Astrocyte (in vitro differentiated cells and primary cell): ENCODE data around the gene BPIFB1. TPM values are rescaled to one million over a fixed set of nuclear protein-coding genes. Genes with fewer than 3 reads are reported as not detected.

Source experiments
- DNase-seq: peaks from one replicate; pipeline ENCODE4 v3.0.0-alpha.2; 2010; ENCODE audit warnings: low read depth
- FAIRE-seq: peaks from 2 replicates; lab custom pipeline; 2011; peaks lifted over from hg19 to GRCh38; lab: Jason Lieb, UNC
- H2AFZ ChIP-seq: 2 replicates; pipeline ENCODE4 v1.6.0; 2012; ENCODE audit warnings: low read depth, low read length, inconsistent platforms
- H3K27ac ChIP-seq: 2 replicates; pipeline ENCODE4 v1.5.1; 2011; ENCODE audit warnings: low read depth, low read length, inconsistent platforms
- H3K27me3 ChIP-seq: 2 replicates; pipeline ENCODE4 v1.6.0; 2011; ENCODE audit warnings: low read length, inconsistent platforms; ENCODE audit not compliant: insufficient read depth
- H3K36me3 ChIP-seq: 2 replicates; pipeline ENCODE4 v1.5.1; 2011; ENCODE audit warnings: low read length, inconsistent platforms; ENCODE audit not compliant: insufficient read depth
- H3K4me1 ChIP-seq: 2 replicates; pipeline ENCODE4 v1.5.1; 2011; ENCODE audit warnings: low read length, inconsistent platforms; ENCODE audit not compliant: insufficient read depth
- H3K4me2 ChIP-seq: 2 replicates; pipeline ENCODE4 v1.6.0; 2012; ENCODE audit warnings: low read length, inconsistent platforms
- H3K4me3 ChIP-seq: 2 replicates; pipeline ENCODE4 v1.5.1; 2011; ENCODE audit warnings: low read depth, mild to moderate bottlenecking, low read length, inconsistent platforms; ENCODE audit not compliant: insufficient read depth
- H3K79me2 ChIP-seq: 2 replicates; pipeline ENCODE4 v1.6.0; 2012; ENCODE audit warnings: mild to moderate bottlenecking, low read length, inconsistent platforms; ENCODE audit not compliant: insufficient read depth
- H3K9ac ChIP-seq: 2 replicates; pipeline ENCODE4 v1.6.0; 2012; ENCODE audit warnings: mild to moderate bottlenecking, low read length, inconsistent platforms
- H3K9me3 ChIP-seq: 2 replicates; pipeline ENCODE4 v1.5.1; 2012; ENCODE audit warnings: low read depth, mild to moderate bottlenecking, low read length, inconsistent platforms; ENCODE audit not compliant: insufficient read depth
- H4K20me1 ChIP-seq: 2 replicates; pipeline ENCODE4 v1.6.0; 2012; ENCODE audit warnings: low read length, inconsistent platforms; ENCODE audit not compliant: insufficient read depth
- H3K27ac Mint-ChIP-seq: one replicate; pipeline ENCODE4 v1.8.0; 2021; ENCODE audit warnings: mild to moderate bottlenecking, mixed read lengths; ENCODE audit not compliant: unreplicated experiment
- H3K27me3 Mint-ChIP-seq: one replicate; pipeline ENCODE4 v1.8.0; 2021; ENCODE audit warnings: low read depth, mixed read lengths; ENCODE audit not compliant: unreplicated experiment
- H3K36me3 Mint-ChIP-seq: one replicate; pipeline ENCODE4 v1.8.0; 2021; ENCODE audit warnings: low read depth, mixed read lengths; ENCODE audit not compliant: unreplicated experiment
- H3K4me1 Mint-ChIP-seq: one replicate; pipeline ENCODE4 v1.8.0; 2021; ENCODE audit warnings: low read depth, mixed read lengths; ENCODE audit not compliant: unreplicated experiment
- H3K4me3 Mint-ChIP-seq: one replicate; pipeline ENCODE4 v1.8.0; 2021; ENCODE audit warnings: mild to moderate bottlenecking, moderate library complexity, mixed read lengths; ENCODE audit not compliant: unreplicated experiment
- H3K9me3 Mint-ChIP-seq: one replicate; pipeline ENCODE4 v1.8.0; 2021; ENCODE audit warnings: mild to moderate bottlenecking, mixed read lengths; ENCODE audit not compliant: unreplicated experiment
- CTCF ChIP-seq: IDR thresholded peaks from 2 replicates; pipeline ENCODE4 v1.5.1; 2011; ENCODE audit warnings: low read depth, mild to moderate bottlenecking, inconsistent platforms, low read length, moderate library complexity; ENCODE audit not compliant: insufficient read depth
- EZH2 ChIP-seq: IDR thresholded peaks from 2 replicates; pipeline ENCODE4 v1.6.1; 2012; ENCODE audit warnings: mild to moderate bottlenecking, low read length, inconsistent platforms; ENCODE audit not compliant: insufficient read depth
- total RNA-seq: library from RNA; stranded (reverse); gene quantifications from 2 replicates; pipeline ENCODE4 v1.2.1, GENCODE V29; 2021

BPIFB1 gene
- total RNA-seq, 1 donor from 2014 or later: not detected

- H3K27ac Mint-ChIP-seq: no peak overlapping the region
- no peak overlapping the region for H2AFZ ChIP-seq
- H4K20me1 ChIP-seq: no peaks in the 10 kb centered on the region
- no peak overlapping the region for H3K9ac ChIP-seq
- no peak overlapping the region for H3K4me3 Mint-ChIP-seq
- H3K4me3 ChIP-seq: no peak overlapping the region
- no peaks in the 10 kb centered on the region for H3K9me3 Mint-ChIP-seq
- no peaks in the 10 kb centered on the region for H3K79me2 ChIP-seq
- H3K27me3 ChIP-seq: no peaks in the 10 kb centered on the region
- H3K9me3 ChIP-seq: no peaks in the 10 kb centered on the region
- no peaks in the 10 kb centered on the region for H3K4me1 ChIP-seq
- H3K4me2 ChIP-seq: no peak overlapping the region
- FAIRE-seq (no peak), DNase-seq (no peak)
- H3K36me3 Mint-ChIP-seq: peaks cover 3% of the 10 kb centered on the region
- no peaks in the 10 kb centered on the region for H3K36me3 ChIP-seq
- no peak overlapping the region for H3K27ac ChIP-seq
- H3K4me1 Mint-ChIP-seq: no peaks in the 10 kb centered on the region
- TF ChIP-seq EZH2 (no peak), CTCF (no peak)
- peaks cover 43% of the 10 kb centered on the region for H3K27me3 Mint-ChIP-seq
Measured at GRCh38 chr20:33334111-33334510, 51.1 kb downstream of the BPIFB1 start.

- Histone ChIP-seq H3K27me3 (no peaks in the 10 kb centered on the region), H4K20me1 (no peaks in the 10 kb centered on the region), H3K4me1 (no peaks in the 10 kb centered on the region), H3K4me3 (no peak overlapping the region), H3K9me3 (no peaks in the 10 kb centered on the region), H2AFZ (no peak overlapping the region), H3K4me2 (no peak overlapping the region), H3K27ac (no peak overlapping the region), H3K36me3 (no peaks in the 10 kb centered on the region), H3K9ac (no peak overlapping the region), H3K79me2 (no peaks in the 10 kb centered on the region)
- peaks cover 31% of the 10 kb centered on the region for H3K27me3 Mint-ChIP-seq
- TF ChIP-seq EZH2 (no peak), CTCF (no peak)
- H3K27ac Mint-ChIP-seq: peak overlapping the region; percentile 34
- H3K9me3 Mint-ChIP-seq: no peaks in the 10 kb centered on the region
- no peak for FAIRE-seq
- no peaks in the 10 kb centered on the region for H3K4me1 Mint-ChIP-seq
- no peak overlapping the region for H3K4me3 Mint-ChIP-seq
- peaks cover 3% of the 10 kb centered on the region for H3K36me3 Mint-ChIP-seq
- DNase-seq: no peak
Measured at GRCh38 chr20:33336375-33336774, 53.4 kb downstream of the BPIFB1 start.

GRCh38 chr20:33337119-33337518 lies 54.1 kb downstream of the BPIFB1 start:
- no peaks in the 10 kb centered on the region for H3K36me3 ChIP-seq
- no peaks in the 10 kb centered on the region for H3K79me2 ChIP-seq
- Mint-ChIP-seq H3K9me3 (no peaks in the 10 kb centered on the region), H3K36me3 (peaks cover 3% of the 10 kb centered on the region), H3K27me3 (peaks cover 32% of the 10 kb centered on the region), H3K4me3 (no peak overlapping the region), H3K27ac (no peak overlapping the region), H3K4me1 (no peaks in the 10 kb centered on the region)
- no peaks in the 10 kb centered on the region for H3K9me3 ChIP-seq
- H3K27me3 ChIP-seq: no peaks in the 10 kb centered on the region
- H3K27ac ChIP-seq: no peak overlapping the region
- no peak overlapping the region for H2AFZ ChIP-seq
- no peaks in the 10 kb centered on the region for H4K20me1 ChIP-seq
- TF ChIP-seq EZH2 (no peak), CTCF (no peak)
- FAIRE-seq: no peak
- no peak overlapping the region for H3K4me3 ChIP-seq
- H3K9ac ChIP-seq: no peak overlapping the region
- DNase-seq: no peak
- no peaks in the 10 kb centered on the region for H3K4me1 ChIP-seq
- H3K4me2 ChIP-seq: no peak overlapping the region
